HG02759 (cell line): Measurements from ENCODE around the gene CAMK1D.

Experiments used
- ATAC-seq: cut with Tn5 transposase; IDR thresholded peaks from one replicate; pipeline ENCODE4 v1.9.1; 2021; ENCODE audit warnings: mild to moderate bottlenecking, moderate library complexity; ENCODE audit not compliant: unreplicated experiment

CAMK1D gene

DNA sequence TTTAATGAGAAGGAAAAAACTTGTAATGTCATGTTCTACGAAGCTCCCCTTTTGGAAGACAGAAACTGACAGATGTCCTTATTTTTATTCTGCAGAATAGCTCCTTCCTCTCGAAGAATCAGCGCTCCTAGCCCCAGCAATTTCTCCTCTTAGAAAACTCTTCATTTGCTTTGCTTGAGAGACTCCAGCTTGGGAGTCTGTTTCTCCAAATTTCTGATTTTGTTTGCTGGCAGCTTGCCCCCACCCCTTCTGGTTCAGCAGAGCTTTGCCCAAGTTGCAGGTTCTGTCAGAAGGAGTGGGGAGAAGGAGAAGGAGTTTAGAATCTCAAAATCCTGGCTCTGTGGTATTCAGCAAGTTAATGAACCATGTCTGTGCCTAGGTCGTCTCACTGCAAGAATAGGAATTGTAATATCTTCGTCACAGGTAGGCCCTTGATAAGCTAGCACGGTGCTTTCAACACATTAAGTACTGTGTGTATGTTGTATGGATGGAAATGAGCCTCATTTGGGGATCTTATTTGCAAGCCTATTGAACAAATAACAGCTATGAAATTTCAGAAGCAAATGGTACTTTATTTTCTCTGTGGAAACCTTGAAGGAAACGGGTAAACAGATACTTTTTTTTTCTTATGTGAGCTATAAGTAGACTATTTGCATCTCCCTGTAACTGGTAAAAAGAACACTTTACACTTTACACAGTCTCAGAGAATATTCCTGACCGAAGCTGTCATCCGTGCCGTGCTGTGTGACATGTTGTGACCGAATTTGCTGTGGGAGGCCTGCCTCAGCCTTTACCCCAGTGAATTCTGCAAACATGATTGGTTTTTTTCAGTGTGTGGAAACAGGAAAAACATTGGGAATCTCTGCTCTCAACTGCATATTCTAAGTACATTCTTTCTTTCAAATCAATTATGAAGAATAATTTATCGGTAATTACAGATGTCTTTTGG lies 290.9 kb downstream of the CAMK1D start:
- ATAC-seq: no peak

DNA sequence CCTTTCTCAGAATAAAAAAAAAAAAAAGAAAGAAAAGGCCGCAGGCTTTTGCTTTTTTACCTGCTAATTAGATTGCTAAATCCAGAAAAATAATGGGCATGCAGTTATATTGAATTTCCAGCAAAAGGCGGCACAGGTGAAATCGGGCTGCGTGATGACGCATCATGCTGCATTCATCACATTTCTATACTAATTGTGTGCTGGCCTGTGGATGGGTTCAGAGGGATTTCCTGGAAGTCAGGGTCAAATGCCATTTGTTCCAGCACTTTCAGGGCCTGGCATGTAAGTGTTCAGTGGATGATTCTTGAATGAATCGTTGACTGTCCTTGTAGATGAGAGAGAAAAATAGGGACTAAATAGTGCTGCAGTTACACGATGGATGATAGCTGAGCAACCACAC lies 292.7 kb downstream of the CAMK1D start:
- ATAC-seq: no peak

- ATAC-seq: no peak
Observed at GRCh38 chr10:12643279-12643678, 293.9 kb downstream of the CAMK1D start.

DNA sequence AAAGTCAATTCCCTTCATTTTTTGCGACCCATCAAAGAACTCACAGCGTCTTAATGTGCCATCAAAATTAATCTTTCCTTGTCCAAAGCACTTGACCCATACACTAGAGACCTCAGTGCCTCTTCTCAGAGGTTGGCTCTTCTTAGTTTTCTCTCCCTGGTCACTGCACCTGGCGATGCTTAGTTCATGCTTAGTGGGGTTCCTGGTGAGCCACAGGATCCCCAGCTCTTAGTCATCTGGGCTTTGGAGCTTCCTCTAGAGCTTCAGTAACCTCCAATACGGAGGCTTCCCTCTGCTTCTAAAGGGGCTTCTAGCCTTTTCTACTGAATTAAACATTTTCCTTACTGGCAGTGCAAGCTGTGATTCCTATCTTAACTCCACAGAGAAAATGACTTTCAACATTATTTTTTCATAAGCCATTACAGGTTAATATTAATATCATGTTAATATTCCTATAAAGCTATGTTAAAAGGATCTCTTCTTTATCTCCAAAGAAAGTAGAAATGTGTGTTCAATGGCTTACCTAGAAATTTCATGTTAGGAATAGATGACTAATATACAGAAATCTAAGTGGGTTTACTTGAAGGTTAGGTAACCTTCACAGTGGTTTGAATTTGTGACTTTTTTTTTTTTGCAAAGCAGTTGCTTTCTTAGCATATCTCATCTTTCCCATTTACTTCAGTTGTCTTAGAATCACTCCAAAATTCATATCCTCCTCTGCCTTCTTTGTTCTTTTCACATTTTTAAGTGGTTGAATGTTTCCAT lies 295.2 kb downstream of the CAMK1D start:
- ATAC-seq: no peak

GRCh38 chr10:12645449-12645848 lies 296.1 kb downstream of the CAMK1D start:
- no peak for ATAC-seq

DNA sequence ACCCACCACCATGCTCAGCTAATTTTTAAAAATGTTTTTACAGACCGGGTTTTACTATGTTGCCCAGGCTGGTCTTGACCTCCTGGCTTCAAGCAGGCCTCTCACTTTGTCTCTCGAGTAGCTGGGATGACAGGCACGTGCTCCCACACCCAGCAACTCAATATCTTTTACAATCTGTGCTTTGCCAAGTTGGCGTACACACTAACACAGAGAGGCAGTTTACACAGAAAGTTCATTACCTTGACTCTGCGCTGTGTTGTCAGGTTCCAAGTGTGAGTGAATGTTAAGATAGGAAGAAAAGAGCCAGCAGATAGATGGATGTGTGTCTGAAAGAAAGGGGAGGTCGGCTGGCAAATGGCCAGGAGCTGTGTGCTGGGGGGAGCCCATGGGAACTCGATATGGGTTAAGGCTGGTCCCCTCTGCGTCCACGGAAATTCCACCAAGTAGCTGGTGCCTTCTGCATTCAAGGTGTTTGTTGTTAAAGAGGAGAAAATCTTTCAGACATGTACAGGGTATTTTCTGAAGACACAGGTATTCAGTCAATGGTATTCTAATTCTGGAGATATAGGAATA lies 299.8 kb downstream of the CAMK1D start:
- ATAC-seq: no peak

DNA sequence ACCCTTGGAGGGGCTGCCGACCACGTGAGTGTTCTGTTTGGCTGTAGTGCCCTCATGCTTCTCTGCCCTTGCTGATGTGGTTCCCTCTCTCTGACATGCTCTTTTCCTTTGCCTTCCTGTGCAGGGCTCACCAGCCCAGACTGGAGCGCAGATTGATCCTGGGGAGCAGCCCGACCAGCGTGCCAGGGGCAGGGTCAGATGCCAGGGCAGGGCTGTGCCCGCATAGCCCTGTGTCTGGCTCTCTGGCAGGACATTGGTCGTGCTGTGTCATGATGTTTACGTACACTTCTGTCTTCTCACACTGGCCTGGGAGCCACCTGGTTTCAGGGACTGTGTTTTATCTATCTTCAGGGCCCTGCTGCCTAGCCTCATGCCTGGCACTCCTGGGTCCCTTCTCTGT lies 300.8 kb downstream of the CAMK1D start:
- ATAC-seq: no peak

DNA sequence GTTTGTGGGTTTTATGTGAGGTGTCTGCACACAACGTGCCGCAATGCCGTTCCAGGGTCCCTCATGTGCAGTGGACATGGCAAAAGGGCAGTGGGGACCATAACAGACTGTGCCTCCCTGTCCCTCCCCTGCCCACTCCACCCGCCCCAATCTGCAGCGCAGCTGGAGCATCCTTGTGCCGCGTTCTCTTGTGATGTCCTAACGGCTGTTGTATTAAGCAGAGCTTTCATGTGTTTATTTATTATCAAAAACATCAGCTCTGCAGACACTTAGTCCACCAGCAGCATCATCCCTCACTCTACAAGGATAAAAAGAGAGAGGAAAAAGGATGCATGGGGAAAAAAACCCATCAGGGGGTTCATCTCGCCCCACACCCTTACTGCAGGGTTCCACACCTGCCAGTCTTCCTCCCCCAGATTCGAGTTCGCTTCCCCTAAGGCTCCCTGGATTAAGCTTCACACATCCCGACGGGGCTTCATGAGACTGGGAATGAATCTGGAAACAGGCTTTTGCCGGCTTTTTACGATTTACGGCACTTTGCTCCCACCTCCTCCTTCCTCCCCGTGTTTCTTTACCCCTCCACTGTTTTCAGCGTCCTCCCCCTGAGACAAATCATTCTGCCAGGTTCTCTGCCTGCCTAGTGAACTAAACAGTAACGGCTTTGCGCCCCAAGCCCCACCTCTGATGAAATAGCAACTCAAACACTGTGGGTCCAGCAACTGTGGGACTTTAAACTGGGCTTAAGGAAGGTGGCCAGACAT lies 301.4 kb downstream of the CAMK1D start:
- ATAC-seq: no peak

DNA sequence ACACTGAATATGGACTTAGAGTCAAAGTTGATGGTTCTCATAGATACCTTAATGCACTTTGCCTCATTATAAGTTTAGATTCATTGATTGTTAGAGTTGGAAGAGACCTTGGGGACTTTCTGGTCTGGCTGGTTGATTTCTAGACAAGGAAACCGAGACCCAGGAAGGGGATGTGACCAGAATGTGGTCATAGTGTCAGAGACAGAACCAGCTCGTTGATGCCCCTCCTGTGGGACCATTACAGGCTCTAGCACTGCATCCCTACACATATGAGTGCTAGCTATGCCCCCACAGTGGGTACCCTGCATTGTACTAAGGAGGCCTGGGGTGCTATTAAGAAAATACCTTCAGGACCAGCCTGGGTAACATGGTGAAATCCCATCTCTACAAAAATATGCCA lies 306.6 kb downstream of the CAMK1D start:
- ATAC-seq: no peak

- ATAC-seq: no peak
Observed at GRCh38 chr10:12656518-12657142, 307.3 kb downstream of the CAMK1D start.

DNA sequence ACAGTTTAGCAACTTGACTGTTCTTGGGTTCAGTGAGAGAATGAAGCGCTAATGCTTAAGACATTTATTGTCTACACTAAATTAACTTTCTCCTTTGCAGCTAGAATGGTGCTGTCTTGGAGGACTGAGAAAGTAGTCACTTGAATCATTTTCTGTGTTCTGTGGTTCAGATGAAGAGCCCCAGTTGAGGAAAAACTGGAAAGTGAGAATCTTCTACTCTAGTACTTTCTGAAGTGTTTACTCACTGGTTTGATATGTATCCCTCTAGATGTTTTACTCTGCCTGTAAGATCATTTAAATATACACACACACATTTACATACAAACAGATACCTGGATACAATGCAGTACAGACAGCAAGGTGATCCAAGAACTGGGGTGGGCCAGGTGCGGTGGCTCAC lies 308.1 kb downstream of the CAMK1D start:
- ATAC-seq: no peak

DNA sequence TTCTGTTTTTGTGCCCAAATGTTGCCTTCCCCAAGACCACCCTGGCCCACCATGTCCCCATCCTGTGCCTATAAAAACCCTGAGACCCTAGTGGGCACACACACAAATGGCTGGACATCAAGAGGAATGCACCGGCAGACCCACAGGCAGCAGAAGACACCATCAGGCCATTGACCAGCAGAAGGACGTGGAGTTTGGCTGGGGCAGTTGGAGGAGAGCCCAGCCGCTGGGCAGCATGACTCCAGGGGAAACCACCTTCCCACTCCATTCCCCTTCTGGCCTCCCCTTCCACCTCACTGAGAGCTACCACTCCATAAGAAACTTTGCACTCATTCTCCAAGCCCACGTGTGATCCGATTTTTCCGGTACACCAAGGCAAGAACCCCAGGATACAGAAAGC lies 309.2 kb downstream of the CAMK1D start:
- no peak for ATAC-seq

- ATAC-seq: no peak
Observed at GRCh38 chr10:12659706-12660105, 310.4 kb downstream of the CAMK1D start.

DNA sequence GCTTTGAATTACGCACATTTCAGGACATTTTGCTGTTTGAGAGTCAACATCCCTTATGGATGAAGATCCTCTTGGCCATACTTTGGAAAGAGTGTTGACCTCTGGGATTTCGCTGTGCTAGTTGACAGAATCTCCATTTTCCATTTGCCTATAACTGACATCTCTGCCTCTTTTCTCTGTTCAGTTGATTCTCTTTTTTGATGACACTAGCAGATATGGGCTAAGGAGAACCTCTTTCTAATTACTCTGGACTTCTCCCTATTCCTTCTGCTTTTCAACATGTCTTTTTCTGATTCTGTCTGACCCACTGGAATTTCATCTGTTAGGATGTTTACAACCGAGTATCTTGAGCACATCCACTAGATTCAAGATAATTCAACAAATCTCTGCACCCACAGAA lies 311.5 kb downstream of the CAMK1D start:
- ATAC-seq: no peak

DNA sequence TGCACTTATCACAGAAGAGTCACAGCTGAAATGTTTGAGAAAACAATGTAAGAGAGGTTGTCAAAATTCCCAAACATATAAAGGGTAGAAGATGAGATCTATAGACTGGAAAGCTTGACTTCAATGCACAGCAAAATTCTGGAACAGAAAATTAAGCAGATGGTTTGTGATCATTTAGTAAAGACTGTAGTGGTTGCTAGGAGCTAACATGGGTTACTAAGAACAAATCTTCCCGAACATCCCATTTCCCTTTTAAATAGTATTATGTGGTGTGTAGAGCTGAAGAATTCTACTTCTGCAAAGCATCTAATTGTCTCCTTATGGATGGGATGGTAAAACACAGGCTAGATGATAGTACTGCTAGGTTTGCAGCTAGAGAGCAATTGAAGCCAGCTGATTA lies 312.3 kb downstream of the CAMK1D start:
- no peak for ATAC-seq

DNA sequence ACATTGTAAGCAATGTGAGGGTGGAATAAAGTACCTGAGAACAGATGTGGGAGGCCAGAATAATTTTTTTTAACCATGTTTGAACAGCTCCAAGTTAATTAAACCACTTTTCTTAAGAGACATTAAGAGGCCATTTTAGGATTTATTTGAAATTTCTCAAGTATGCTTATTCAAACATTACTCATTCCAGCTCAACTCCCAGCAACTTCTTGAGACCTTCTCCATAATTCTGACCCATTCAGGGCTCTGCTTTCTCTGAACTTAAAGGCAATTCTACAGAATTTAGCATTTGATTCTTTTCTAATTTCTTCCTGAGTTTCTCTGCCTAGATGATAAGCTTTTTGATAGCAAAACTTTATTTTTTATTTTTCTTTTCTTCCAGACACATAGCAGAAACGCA lies 314.5 kb downstream of the CAMK1D start:
- no peak for ATAC-seq

DNA sequence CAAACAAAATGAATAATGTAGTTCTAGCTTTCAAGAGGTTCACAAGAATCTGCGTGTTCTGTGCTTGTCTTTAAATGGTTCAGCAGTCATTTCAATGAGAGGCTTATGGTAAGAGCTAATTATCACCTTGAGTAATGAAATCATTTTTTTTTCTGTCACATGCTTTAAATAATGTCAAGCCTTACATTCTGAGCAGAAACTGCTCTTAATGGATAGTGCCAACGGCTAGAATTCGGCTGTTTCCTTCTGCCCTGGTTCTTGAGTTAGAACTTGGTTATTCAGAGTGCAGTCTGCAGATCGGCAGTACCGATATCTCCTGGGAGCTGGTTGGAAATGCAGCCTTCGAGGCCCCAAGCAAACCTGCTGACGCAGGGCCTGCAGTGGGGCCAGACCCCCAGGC lies 316.2 kb downstream of the CAMK1D start:
- no peak for ATAC-seq

- no peak for ATAC-seq
Observed at GRCh38 chr10:12667052-12667451, 317.7 kb downstream of the CAMK1D start.

- ATAC-seq: no peak
Observed at GRCh38 chr10:12668634-12669033, 319.3 kb downstream of the CAMK1D start.

GRCh38 chr10:12670004-12670403 lies 320.7 kb downstream of the CAMK1D start:
- ATAC-seq: no peak

GRCh38 chr10:12675186-12675585 lies 325.8 kb downstream of the CAMK1D start:
- no peak for ATAC-seq
